MM.1S (cell line): ENCODE results near the gene CD7.

Source experiments
- EZH2 ChIP-seq: fragments of 300-600 bp; sonication (generic); optimal IDR thresholded peaks from 2 replicates; pipeline ENCODE3; 2017; ENCODE audit warnings: low read depth, mild to moderate bottlenecking, antibody characterized with exemption, low read length, mixed read lengths
- EZH2phosphoT487 ChIP-seq: fragments of 300-600 bp; sonication (generic); IDR thresholded peaks from 2 replicates; pipeline ENCODE4 v1.6.1; 2018; ENCODE audit warnings: antibody characterized with exemption, low read length
- TF ChIP-seq, protein P1 (sequence below): fragments of 300-600 bp; sonication (generic); IDR thresholded peaks from 2 replicates; pipeline ENCODE4 v1.5.1; 2016; ENCODE audit warnings: antibody characterized with exemption, low read length, mixed read lengths

DNA sequence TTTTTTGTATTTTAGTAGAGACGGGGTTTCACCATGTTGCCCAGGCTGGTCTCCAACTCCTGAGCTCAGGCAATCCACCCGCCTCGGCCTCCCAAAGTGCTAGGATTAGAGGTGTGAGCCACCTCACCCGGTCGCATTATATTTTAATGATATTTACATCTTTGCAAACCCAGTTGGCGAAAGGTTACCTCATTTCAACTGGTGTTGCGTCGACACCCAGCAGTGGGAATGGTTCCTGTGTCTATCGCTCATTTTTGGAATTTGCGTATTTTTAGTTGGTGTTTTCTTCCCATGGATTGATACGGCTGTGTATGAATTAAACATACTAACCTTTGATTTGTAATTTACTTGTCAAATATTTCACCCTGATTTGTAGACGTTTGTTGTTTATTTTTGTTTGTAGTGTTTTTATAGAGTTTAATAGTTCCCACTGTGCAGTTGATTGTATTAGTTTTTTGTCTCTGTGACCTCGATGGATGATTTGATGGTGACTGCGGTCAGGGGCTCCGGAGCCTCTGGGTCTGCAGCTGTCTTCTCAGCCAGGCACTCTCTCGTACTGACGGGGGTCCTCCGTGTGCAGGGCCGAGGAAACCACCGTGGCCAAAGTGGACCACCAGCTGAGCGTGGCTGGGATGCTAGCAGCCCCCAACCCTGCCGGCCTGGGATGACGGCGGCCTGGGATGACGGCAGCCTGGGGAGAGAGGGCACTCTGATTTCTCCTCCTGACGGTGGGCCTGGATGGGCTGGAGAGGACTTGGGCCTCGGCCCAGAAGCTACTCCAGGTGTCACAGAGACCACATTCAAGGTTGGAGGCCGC lies 4.0 kb downstream of the CD7 start:
- TF ChIP-seq, protein P1, sequence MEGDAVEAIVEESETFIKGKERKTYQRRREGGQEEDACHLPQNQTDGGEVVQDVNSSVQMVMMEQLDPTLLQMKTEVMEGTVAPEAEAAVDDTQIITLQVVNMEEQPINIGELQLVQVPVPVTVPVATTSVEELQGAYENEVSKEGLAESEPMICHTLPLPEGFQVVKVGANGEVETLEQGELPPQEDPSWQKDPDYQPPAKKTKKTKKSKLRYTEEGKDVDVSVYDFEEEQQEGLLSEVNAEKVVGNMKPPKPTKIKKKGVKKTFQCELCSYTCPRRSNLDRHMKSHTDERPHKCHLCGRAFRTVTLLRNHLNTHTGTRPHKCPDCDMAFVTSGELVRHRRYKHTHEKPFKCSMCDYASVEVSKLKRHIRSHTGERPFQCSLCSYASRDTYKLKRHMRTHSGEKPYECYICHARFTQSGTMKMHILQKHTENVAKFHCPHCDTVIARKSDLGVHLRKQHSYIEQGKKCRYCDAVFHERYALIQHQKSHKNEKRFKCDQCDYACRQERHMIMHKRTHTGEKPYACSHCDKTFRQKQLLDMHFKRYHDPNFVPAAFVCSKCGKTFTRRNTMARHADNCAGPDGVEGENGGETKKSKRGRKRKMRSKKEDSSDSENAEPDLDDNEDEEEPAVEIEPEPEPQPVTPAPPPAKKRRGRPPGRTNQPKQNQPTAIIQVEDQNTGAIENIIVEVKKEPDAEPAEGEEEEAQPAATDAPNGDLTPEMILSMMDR: no peak
- no peak for TF ChIP-seq EZH2
- TF ChIP-seq EZH2phosphoT487: no peak
